ENCODE measurements around the gene RPA4. TPM values are rescaled to one million over a fixed set of nuclear protein-coding genes. Genes with fewer than 3 reads are reported as not detected.
"Not testable (repeated sequence)": the region's sequence is repeated elsewhere in the genome, so short reads cannot be mapped to it uniquely, and the experiment has no call there.

RPA4 gene
- polyA plus RNA-seq (2014; cell fraction: cytosol; rRNA removed) = 0.08 and 0.92 TPM in 2 replicates
- 0.11 TPM in 1 of 2 replicates, not detected in the other for polyA plus RNA-seq (2014; cell fraction: nucleus; rRNA removed)

DNA sequence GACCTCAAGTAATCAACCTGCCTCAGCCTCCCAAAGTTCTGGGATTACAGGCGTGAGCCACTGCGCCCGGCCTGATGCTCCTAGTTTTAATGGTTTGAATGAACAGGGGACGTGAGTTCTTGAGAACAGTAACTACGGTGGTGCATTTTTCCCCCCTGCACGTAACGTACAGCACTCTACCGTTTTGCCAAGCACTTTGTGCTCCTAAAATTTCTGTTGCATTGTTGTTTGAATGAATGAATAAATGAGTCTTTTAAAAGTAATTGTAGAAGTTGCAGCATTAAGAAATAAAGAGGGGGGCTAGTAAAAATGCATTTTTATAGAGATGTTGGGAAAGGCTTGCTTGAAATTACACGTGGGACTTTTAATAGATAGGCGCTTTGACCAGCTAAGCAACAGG, at the start of gene RPA4:
Gene RPA4 (plus strand): TSS at position 301 of the 400 bp plus-strand sequence. CDS start 403 bp downstream, outside the sequence.
- no peak for DNase-seq (ENCODE audit: low spot score)

DNA sequence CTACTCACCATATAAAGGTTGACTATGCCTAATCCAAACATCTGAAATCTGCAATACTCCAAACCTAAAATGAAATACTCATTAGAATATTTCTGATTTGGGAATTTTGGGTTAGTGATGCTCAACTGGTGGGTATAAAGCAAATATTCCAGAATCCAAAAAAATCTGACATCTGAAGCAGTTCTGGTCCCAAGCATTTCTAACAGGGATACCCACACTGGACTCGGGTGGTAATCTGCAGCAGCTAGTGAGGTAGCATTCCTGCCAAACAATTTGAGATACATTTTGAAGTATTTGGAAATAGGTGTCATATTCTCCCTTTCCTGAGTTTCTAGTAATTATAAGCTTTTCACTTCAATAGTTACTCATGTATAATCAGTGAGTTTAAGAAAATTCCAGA, 49.6 kb upstream of the RPA4 start:
- DNase-seq (ENCODE audit: low spot score) = no peak

DNA sequence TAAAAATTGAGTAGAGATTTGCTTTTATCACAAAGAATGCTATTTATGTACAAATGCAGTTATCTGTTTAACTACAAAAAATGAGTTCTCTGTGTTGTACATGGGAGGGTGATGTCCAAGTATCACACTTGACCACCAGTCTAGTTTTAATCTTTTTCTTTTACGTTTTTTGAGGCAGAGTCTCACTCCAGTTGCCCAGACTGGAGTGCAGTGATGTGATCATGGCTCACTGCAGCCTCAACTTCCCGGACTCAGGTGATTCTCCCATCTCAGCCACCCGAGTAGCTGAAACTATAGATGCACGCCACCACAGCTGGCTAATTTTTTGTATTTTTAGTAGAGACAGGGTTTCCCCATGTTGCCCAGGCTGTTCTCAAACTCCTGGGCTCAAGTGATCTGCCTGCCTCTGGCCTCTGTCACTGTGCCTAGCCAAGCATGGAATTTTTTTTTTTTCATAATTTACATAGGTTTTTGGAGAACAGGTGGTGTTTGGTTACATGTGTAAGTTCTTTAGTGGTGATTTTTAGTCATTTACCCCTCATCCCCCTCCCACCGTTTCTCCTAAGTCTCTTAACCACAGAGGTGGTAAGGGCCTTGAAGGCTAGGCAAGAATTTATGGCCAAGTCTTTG, 47.9 kb upstream of the RPA4 start:
- no peak for DNase-seq (ENCODE audit: low spot score)

- DNase-seq (ENCODE audit: low spot score) = no peak
These were observed 45.9 kb upstream of the RPA4 start for GRCh38 chrX:96837808-96838207.

DNA sequence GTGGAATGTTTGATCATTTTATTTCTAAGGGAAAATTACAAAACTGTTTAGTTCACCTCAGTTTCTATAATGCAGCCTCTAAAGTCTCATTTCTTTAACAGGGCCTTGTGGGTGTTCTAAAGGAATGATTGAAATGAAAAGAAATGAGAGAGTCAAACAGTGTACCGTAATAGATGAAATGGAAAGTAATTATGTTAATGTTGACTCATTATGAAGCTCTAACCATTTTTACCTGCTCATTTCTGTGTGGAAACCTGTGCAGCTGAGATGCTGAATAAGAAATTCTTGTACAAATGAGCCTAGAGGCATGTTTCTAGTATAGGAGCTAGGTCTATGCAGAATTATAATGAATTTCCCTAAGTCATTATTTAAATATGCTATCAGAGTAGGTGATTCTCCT, 45.2 kb upstream of the RPA4 start:
- DNase-seq (ENCODE audit: low spot score) = no peak

- no peak for DNase-seq (ENCODE audit: low spot score)
These were observed 42.4 kb upstream of the RPA4 start for GRCh38 chrX:96841325-96841724.

DNA sequence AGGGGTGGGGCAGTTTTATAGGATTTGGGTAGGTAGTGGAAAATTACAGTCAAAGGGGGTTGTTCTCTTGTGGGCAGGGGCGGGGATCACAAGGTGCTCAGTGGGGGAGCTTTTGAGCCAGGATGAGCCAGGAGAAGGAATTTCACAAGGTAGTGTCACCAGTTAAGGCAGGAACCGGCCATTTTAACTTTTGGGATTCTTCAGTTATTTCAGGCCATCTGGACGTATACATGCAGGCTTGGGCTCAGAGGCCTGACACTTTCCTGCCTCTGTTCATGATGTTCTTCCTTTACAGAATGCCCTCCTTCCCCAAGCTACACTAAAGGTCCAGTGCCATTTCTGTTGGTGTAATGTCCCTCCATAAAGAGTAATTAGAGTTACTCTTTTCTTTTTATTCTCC, 41.8 kb upstream of the RPA4 start:
- not testable (repeated sequence) for DNase-seq (ENCODE audit: low spot score)

- DNase-seq (ENCODE audit: low spot score) = no peak
These were observed 40.1 kb upstream of the RPA4 start for GRCh38 chrX:96843566-96843965.

DNA sequence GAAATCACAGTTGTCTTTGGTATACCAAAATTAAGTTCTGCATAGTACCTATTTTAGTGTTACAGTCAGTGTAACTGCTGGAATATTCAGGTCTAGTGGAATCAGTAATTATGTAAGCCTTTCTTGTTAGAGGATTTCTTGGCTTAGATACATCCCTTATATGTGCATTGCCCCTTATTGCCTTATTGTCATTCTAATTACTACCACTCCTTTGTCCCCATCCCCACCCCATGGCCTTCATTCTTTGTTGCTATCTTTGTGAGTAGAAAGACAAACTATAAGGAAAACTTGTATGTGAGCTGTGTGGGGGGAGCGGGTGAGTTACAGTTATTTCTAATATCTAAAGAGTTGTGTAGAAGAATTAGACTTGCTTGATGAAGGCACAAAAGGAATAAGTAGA, 36.9 kb upstream of the RPA4 start:
- DNase-seq (ENCODE audit: low spot score) = no peak

DNA sequence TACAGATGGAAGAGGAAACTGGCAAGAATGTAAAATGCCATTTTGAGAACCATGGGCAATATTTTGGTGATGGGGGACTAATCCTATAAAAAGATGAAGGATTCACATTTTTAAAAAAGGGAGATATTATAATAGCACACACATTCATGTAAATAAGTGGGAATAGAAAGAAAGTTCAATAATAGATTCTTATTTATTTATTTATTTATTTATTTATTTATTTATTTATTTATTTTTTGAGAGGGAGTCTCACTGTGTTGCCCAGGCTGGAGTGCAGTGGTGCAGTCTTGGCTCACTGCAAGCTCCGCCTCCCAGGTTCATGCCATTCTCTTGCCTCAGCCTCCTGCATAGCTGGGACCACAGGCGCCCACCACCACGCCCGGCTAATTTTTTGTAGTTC, 24.3 kb upstream of the RPA4 start:
- not testable (repeated sequence) for DNase-seq (ENCODE audit: low spot score)

DNA sequence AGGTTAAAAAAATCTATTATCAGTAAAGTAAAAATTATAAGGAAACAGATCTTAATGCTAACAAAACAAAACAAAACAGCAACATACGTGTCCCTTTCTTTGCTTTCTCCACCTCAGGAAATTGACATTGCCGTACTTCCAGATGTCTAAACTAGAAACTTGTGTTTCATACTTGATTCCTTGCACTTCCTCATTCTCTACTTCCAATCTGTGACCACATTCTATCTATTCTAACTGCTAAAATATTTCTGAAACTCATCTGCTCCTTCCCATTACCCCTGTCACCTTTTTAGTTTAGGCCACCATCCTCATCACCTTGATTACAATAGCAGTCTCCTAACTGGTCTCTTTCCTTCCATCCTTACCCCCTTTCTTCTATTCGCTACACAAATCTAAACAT, 22.5 kb upstream of the RPA4 start:
- no peak for DNase-seq (ENCODE audit: low spot score)

DNA sequence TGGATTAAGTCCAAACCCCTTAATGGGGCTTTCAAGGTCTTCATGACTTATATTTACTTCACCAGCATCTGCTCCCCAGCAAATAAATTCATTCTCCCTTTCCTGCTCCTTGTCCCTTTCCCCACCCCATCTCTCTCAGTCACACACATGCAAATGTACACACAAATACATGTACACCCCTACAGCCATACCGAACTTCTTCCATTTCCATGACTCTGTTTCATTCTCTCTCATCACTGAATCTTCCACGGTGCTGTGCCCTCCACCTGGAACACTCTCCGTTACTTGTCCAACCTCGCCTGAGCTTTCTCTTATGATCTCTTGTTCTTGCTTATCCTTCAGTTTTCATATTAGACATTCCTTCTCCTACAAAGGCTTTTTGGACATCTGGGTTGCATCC, 22.0 kb upstream of the RPA4 start:
- DNase-seq (ENCODE audit: low spot score) = no peak

DNA sequence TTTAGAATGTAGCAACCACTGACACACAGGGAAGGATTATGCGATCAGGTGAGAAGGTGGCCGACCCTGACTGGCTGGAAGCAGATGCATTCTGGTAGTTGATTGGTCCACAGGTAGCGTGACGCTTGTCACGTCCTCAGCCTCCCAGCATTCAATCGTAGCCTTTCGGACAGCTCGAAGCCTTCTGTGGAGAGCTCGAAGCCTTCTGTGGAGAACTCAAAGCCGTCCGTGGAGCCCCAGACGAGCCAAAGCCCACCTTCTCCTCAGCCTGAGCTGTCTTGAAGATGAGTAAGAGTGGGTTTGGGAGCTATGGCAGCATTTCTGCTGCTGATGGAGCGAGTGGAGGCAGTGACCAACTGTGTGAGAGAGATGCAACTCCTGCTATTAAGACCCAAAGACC, 319 bp downstream of the RPA4 start:
- no peak for DNase-seq (ENCODE audit: low spot score)

DNA sequence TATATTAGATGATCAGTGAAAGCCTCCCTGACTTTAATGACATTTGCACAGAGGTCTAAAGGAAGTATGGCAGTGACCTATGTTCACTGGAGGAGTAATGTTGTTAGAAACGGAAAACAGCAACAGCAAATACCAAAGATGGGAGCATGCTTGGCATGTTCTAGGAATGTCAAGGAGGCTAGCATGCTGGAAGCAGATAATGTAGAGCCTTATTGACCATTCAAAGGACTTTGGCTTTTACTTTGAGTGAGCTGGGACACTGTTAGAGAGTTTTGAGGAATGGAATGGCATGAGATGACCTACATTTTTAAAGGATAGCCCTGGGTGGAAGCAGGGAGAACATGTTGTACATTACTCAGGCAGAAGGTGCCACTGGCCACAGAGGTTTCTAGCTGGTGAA, 6.0 kb downstream of the RPA4 start:
- no peak for DNase-seq (ENCODE audit: low spot score)

DNA sequence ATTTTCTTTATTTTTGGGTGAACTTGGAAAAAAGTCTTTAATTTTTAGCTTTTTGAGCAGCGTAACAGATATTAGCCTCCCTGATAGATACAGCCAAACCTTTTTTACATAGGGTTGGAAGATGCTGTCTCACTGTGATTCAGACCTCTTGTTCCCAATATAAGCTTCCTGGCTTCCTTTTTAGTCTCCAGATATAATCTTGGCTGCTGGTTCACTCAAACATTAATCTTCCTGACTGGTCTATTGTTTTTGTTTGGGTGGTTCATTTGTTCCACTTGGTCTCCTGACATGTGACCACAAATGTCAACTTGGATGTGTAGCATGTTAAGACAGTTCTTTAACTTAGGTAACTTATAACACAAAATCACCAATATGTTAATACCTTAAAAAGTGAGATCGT, 23.0 kb downstream of the RPA4 start:
- no peak for DNase-seq (ENCODE audit: low spot score)

DNA sequence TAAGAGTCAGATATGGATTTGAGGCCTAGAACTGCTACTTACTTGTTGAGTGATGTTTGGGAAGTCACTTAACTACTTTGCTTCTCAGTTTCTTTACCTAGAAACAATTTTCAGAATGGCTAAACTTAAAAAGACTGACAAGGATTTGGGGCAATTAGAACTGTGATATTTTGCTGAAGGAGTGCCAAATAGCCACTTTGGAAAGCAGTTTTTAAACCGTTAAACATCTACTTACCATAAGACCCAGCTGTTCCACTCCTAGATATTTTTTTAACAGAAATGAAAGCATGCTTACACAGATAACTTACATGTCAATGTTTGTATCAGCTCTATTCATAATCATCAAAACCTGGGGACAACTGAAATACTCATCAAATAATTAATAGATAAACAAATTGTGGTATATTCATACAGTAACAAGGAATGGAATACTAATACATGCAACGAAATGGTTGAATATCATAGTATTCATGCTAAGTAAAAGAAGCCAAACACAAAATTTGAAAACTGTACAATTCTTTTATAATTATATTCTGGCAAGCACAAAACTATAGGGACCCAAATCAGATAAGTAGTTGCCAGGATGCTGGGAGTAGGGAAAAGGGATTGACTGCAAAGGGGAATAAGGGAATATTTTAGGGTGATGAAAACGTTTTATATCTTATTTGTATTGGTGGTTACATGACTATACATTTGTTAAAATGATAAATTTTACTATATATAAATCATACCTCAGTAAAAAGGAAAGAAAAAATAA, 24.0 kb downstream of the RPA4 start:
- no peak for DNase-seq (ENCODE audit: low spot score)

DNA sequence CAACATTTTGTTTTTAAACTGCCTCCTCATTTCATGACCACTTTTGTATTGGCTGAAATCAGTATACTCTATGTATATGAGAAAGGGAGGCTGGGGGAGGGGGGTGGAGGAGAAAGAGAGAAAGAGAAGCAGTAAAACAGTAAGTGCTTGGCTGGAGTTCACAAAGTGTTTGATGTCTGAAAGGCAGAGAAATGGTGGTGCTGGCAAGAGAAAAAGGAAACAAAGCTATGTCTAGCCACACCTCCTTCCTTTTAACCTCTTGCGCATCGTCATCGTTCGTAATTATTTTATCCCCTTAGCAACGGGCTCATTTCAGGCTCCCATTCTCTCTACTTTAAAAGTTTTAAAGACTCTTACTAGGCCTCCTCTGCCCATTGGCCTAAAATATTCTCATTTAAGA, 25.6 kb downstream of the RPA4 start:
- no peak for DNase-seq (ENCODE audit: low spot score)

DNA sequence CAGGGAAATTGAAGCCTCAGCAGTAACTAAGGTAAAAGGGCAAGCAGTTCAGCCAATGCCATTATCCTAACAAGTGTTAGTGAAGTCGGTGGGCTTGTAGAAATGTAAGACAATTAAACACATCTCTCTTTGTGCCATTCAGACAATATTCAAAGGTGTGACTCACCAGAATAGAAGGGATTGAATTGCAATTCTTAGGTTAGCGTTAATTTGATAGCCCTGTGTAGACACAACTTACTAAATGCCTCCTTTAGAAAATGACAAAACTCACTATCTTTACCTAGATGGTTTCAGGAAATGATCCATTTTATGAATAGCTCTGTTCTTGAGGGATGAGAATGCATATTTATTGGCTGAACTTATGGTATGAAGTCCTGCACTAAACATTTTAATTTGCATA, 35.2 kb downstream of the RPA4 start:
- DNase-seq (ENCODE audit: low spot score) = no peak

GRCh38 chrX:96919672-96920071, 36.0 kb downstream of the RPA4 start:
- DNase-seq (ENCODE audit: low spot score) = no peak

DNA sequence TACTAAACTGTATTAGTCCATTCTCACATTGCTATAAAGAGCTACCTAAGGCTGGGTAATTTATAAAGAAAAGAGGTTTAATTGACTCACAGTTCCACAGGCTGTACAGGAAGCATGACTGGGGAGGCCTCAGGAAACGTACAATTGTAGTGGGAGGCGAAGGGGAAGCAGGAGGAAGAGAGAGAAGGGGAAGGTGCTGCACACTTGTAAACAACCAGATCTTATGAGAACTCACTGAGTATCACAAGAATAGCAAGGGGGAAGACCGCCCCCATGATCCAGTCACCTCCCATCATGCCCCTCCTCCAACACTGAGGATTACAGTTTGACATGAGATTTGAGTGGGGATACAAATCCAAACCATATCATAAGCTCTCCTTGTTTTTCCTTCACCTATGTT, 40.9 kb downstream of the RPA4 start:
- no peak for DNase-seq (ENCODE audit: low spot score)

GRCh38 chrX:96929036-96929435, 45.3 kb downstream of the RPA4 start:
- DNase-seq (ENCODE audit: low spot score) = no peak

All from SK-N-DZ (cell line).